Activated CD8-positive, alpha-beta T cell treated with anti-CD3 and anti-CD28 coated beads, Interleukin-2, amount 10 ng/mL, durations not matched to agents 7 days and 5 days (primary cell): ENCODE measurements around the gene MRPL41. TPM values are rescaled to one million over a fixed set of nuclear protein-coding genes. Genes with fewer than 3 reads are reported as not detected.
A peak's percentile ranks its signal among the peaks of the same experiment; 100 is the strongest.
"Not testable (repeated sequence)": the region's sequence is repeated elsewhere in the genome, so short reads cannot be mapped to it uniquely, and the experiment has no call there.

ENCODE experiments used
- ATAC-seq: fragments of 150-1000 bp; cut with Tn5 transposase; one replicate; pipeline ENCODE4 v1.10.0; 2021; ENCODE audit warnings: moderate library complexity
- CTCF ChIA-PET: fragments of 350-600 bp; sonication (Branson Sonifier 250); formaldehyde crosslinking; loops from one replicate; lab custom pipeline; 2021; ENCODE audit warnings: antibody characterized with exemption; lab: Charles Lee
- POLR2A ChIA-PET: fragments of 350-600 bp; sonication (Branson Sonifier 250); formaldehyde crosslinking; loops from one replicate; lab custom pipeline; 2021; ENCODE audit warnings: antibody characterized with exemption; lab: Charles Lee
- DNase-seq: peaks from one replicate; pipeline ENCODE4 v3.0.0-alpha.2; 2020
- H3K27ac Mint-ChIP-seq: one replicate; pipeline ENCODE4 v1.8.0; 2021; ENCODE audit warnings: mild to moderate bottlenecking, mixed read lengths
- H3K27me3 Mint-ChIP-seq: one replicate; pipeline ENCODE4 v1.8.0; 2021; ENCODE audit warnings: low read depth, mixed read lengths
- H3K36me3 Mint-ChIP-seq: one replicate; pipeline ENCODE4 v1.8.0; 2021; ENCODE audit warnings: low read depth, mixed read lengths
- H3K4me1 Mint-ChIP-seq: one replicate; pipeline ENCODE4 v1.8.0; 2021; ENCODE audit warnings: low read depth, mixed read lengths
- H3K4me3 Mint-ChIP-seq: one replicate; pipeline ENCODE4 v1.8.0; 2021; ENCODE audit warnings: mild to moderate bottlenecking, mixed read lengths
- H3K9me3 Mint-ChIP-seq: one replicate; pipeline ENCODE4 v1.8.0; 2022; ENCODE audit warnings: mixed read lengths; ENCODE audit not compliant: insufficient read depth
- total RNA-seq, 2 experiments: library from RNA; stranded (reverse); gene quantifications; one replicate each; pipeline ENCODE4 v1.2.3, GENCODE V29; 2021

Gene MRPL41
- total RNA-seq, 2 experiments from 2014 or later, result 51.4 to 55.5 TPM

GRCh38 chr9:137556069-137556838 lies 4.6 kb downstream of the MRPL41 start:
- ChIA-PET CTCF (no interaction called here), POLR2A (no interaction called here)
- Mint-ChIP-seq H3K9me3 (no peaks in the 10 kb centered on the region), H3K27me3 (no peaks in the 10 kb centered on the region), H3K36me3 (peaks cover 40% of the 10 kb centered on the region), H3K27ac (no peak overlapping the region), H3K4me1 (peaks cover 8% of the 10 kb centered on the region), H3K4me3 (no peak overlapping the region)
- ATAC-seq (no peak), DNase-seq (no peak)

- peaks cover 43% of the 10 kb centered on the region for H3K36me3 Mint-ChIP-seq
- no peaks in the 10 kb centered on the region for H3K9me3 Mint-ChIP-seq
- ATAC-seq, result no peak
- ChIA-PET POLR2A (no interaction called here), CTCF (interaction anchor here (1.2 kb wide), 1 partner anchor 32 kb away, joined by 3 read pairs; the partner anchor contains the start of gene ZMYND19)
- no peaks in the 10 kb centered on the region for H3K27me3 Mint-ChIP-seq
- H3K4me1 Mint-ChIP-seq, result peaks cover 3% of the 10 kb centered on the region
- no peak overlapping the region for H3K4me3 Mint-ChIP-seq
- H3K27ac Mint-ChIP-seq, result no peak overlapping the region
- no peak for DNase-seq
Measured at GRCh38 chr9:137558127-137558526, 6.4 kb downstream of the MRPL41 start.

GRCh38 chr9:137564134-137564533 lies 12.5 kb downstream of the MRPL41 start:
- Mint-ChIP-seq H3K9me3 (no peaks in the 10 kb centered on the region), H3K4me3 (no peak overlapping the region), H3K36me3 (peaks cover 32% of the 10 kb centered on the region), H3K4me1 (peaks cover 13% of the 10 kb centered on the region), H3K27ac (no peak overlapping the region), H3K27me3 (no peaks in the 10 kb centered on the region)
- no peak for ATAC-seq
- POLR2A ChIA-PET, result interaction anchor here (0.6 kb wide), 1 partner anchor 437 kb away, joined by 3 read pairs; no protein-coding TSS in a partner anchor
- no peak for DNase-seq
- CTCF ChIA-PET, result no interaction called here

GRCh38 chr9:137564817-137565411 lies 13.2 kb downstream of the MRPL41 start:
- no peak for ATAC-seq

GRCh38 chr9:137568445-137568844 lies 16.8 kb downstream of the MRPL41 start:
- CTCF ChIA-PET, DNase-seq, H3K4me3 Mint-ChIP-seq, H3K9me3 Mint-ChIP-seq, POLR2A ChIA-PET, H3K27me3 Mint-ChIP-seq, H3K27ac Mint-ChIP-seq, ATAC-seq: not testable (repeated sequence)
- Mint-ChIP-seq H3K4me1 (peaks cover 13% of the 10 kb centered on the region), H3K36me3 (peaks cover 28% of the 10 kb centered on the region)

More at GRCh38 chr9:137564817-137565411, 13.2 kb downstream of the MRPL41 start:
- Mint-ChIP-seq H3K27me3 (no peaks in the 10 kb centered on the region), H3K36me3 (peaks cover 27% of the 10 kb centered on the region), H3K27ac (peak overlapping the region; percentile 7), H3K4me3 (no peak overlapping the region), H3K9me3 (no peaks in the 10 kb centered on the region), H3K4me1 (peaks cover 13% of the 10 kb centered on the region)
- DNase-seq, result no peak
- ChIA-PET POLR2A (interaction anchor here (0.6 kb wide), 1 partner anchor 438 kb away, joined by 3 read pairs; no protein-coding TSS in a partner anchor), CTCF (no interaction called here)

- H3K36me3 Mint-ChIP-seq, result peaks cover 27% of the 10 kb centered on the region
- POLR2A ChIA-PET, result no interaction called here
- ATAC-seq (no peak), DNase-seq (no peak)
- H3K4me3 Mint-ChIP-seq, result no peak overlapping the region
- no peaks in the 10 kb centered on the region for H3K27me3 Mint-ChIP-seq
- H3K4me1 Mint-ChIP-seq, result peaks cover 8% of the 10 kb centered on the region
- H3K27ac Mint-ChIP-seq, result no peak overlapping the region
- no peaks in the 10 kb centered on the region for H3K9me3 Mint-ChIP-seq
- CTCF ChIA-PET, result no interaction called here
Measured at GRCh38 chr9:137569609-137570203, 18.0 kb downstream of the MRPL41 start.

- no peak overlapping the region for H3K27ac Mint-ChIP-seq
- ChIA-PET CTCF (no interaction called here), POLR2A (no interaction called here)
- peaks cover 10% of the 10 kb centered on the region for H3K4me1 Mint-ChIP-seq
- H3K36me3 Mint-ChIP-seq, result peaks cover 35% of the 10 kb centered on the region
- H3K9me3 Mint-ChIP-seq, result no peaks in the 10 kb centered on the region
- no peak overlapping the region for H3K4me3 Mint-ChIP-seq
- no peaks in the 10 kb centered on the region for H3K27me3 Mint-ChIP-seq
- ATAC-seq, result no peak
- DNase-seq, result no peak
Measured at GRCh38 chr9:137570566-137570965, 18.9 kb downstream of the MRPL41 start.

GRCh38 chr9:137574192-137574591 lies 22.5 kb downstream of the MRPL41 start:
- ChIA-PET POLR2A (no interaction called here), CTCF (no interaction called here)
- H3K27me3 Mint-ChIP-seq, result no peaks in the 10 kb centered on the region
- peaks cover 46% of the 10 kb centered on the region for H3K36me3 Mint-ChIP-seq
- no peaks in the 10 kb centered on the region for H3K9me3 Mint-ChIP-seq
- peaks cover 31% of the 10 kb centered on the region for H3K4me1 Mint-ChIP-seq
- H3K4me3 Mint-ChIP-seq, result no peak overlapping the region
- no peak overlapping the region for H3K27ac Mint-ChIP-seq
- no peak for ATAC-seq
- DNase-seq, result no peak

- Mint-ChIP-seq H3K4me3 (no peak overlapping the region), H3K27me3 (no peaks in the 10 kb centered on the region), H3K9me3 (no peaks in the 10 kb centered on the region), H3K27ac (peak overlapping the region; percentile 2), H3K36me3 (peaks cover 44% of the 10 kb centered on the region), H3K4me1 (peaks cover 35% of the 10 kb centered on the region)
- DNase-seq, result no peak
- ATAC-seq, result no peak
- CTCF ChIA-PET, result interaction anchor here (0.7 kb wide), 1 partner anchor 15 kb away, joined by 3 read pairs; the partner anchor contains the start of gene ZMYND19
- POLR2A ChIA-PET, result interaction anchor here (0.6 kb wide), 1 partner anchor 22 kb away, joined by 5 read pairs; no protein-coding TSS in a partner anchor
Measured at GRCh38 chr9:137575364-137575715, 23.7 kb downstream of the MRPL41 start.

- Mint-ChIP-seq H3K27ac (peak overlapping the region; percentile 2), H3K36me3 (peaks cover 40% of the 10 kb centered on the region), H3K4me3 (no peak overlapping the region), H3K4me1 (peaks cover 35% of the 10 kb centered on the region), H3K27me3 (no peaks in the 10 kb centered on the region), H3K9me3 (no peaks in the 10 kb centered on the region)
- ATAC-seq, result no peak
- ChIA-PET POLR2A (interaction anchor here (0.6 to 1.9 kb wide), 2 partner anchors 22 to 24 kb away, joined by 5 to 7 read pairs; partner anchors contain the start of gene MRPL41), CTCF (interaction anchor here (0.7 to 0.8 kb wide), 2 partner anchors 15 to 24 kb away, joined by 3 read pairs; partner anchors contain the start of genes MRPL41 and ZMYND19)
- DNase-seq, result no peak
Measured at GRCh38 chr9:137575716-137576411, 24.2 kb downstream of the MRPL41 start.
